Adipocyte (in vitro differentiated cells): ENCODE measurements around the gene TWIST2.

ENCODE experiments used
- DNase-seq: peaks from one replicate; pipeline ENCODE4 v3.0.0-alpha.2; 2015; ENCODE audit warnings: low read depth
- H3K27me3 ChIP-seq: replicated peaks from 2 replicates; pipeline ENCODE4 v1.7.0; 2013; ENCODE audit warnings: mild to moderate bottlenecking, low read length, moderate library complexity; ENCODE audit not compliant: control insufficient read depth, insufficient read depth
- H3K36me3 ChIP-seq: 2 replicates; pipeline ENCODE4 v1.7.0; 2013; ENCODE audit warnings: low read length, mild to moderate bottlenecking, moderate library complexity; ENCODE audit not compliant: control insufficient read depth, insufficient read depth, severe bottlenecking
- H3K4me1 ChIP-seq: 2 replicates; pipeline ENCODE4 v1.7.0; 2013; ENCODE audit warnings: mild to moderate bottlenecking, low read length, moderate library complexity; ENCODE audit not compliant: control insufficient read depth, insufficient read depth
- H3K4me3 ChIP-seq: 2 replicates; pipeline ENCODE4 v1.7.0; 2013; ENCODE audit warnings: mild to moderate bottlenecking, low read length, moderate library complexity
- H3K9ac ChIP-seq: 2 replicates; pipeline ENCODE4 v1.7.0; 2013; ENCODE audit warnings: mild to moderate bottlenecking, low read length, moderate library complexity
- H3K9me3 ChIP-seq: 2 replicates; pipeline ENCODE4 v1.7.0; 2013; ENCODE audit warnings: mild to moderate bottlenecking, low read length, moderate library complexity; ENCODE audit not compliant: control insufficient read depth

The TWIST2 gene

DNA sequence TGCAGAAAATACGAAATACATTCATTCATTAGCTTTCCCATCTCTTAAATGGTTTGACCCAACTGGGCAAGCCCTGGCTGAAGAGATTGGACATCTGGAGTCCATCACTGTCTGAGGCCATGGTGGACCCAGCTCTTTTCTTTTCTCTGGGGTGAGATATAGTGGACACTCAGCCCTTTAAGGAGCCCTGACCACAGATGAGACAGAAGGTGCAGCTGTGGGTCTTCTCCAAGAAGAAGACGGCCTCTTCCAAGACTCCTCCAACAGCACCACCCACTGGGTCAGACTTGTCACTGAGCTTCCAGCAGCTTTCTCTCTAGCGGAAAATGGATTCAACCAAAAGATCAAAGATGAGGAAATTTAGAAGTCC, 27.2 kb downstream of the TWIST2 start:
- Histone ChIP-seq H3K36me3 (peaks cover 38% of the 10 kb centered on the region), H3K27me3 (no peaks in the 10 kb centered on the region), H3K9ac (peak overlapping the region; percentile 81), H3K9me3 (no peaks in the 10 kb centered on the region), H3K4me3 (peak overlapping the region; percentile 56), H3K4me1 (peaks cover 82% of the 10 kb centered on the region)
- DNase-seq, result no peak

DNA sequence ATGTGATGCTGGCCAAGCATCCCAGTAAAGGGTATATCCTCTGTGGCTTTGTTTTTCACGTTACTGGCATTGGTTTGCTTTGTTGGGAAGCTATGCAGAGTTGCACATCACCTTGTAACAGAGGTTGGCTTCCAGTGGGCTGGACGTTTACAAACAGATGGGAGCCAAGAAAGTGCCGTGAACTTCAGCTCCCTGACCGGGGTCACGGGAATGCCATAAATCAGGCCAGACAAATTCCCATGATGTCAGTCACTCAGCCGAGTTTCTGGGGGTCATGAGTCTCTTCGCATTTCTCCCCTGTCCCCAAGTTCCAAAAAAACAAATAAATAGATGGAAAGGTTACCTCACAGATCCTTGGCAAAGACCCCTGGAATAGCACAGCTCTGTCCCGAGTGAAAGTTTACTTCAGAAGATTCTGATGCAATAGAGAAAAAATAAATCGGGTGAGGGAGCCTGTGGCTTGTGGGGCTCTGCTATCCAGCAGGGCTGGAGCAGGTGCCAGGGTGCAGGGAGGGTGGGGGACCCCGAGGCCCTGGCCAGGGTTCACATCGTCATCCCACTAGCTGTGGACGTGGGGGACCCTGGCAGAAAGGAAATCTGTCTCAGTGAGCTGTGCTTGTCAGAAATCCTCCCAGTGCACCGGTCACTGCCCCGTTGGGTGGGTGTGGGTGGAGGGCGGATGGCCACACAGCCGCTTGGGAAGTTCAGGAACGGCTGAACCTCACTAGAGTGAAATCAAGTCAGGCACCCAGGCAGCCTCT, 27.8 kb downstream of the TWIST2 start:
- H3K9me3 ChIP-seq, result no peaks in the 10 kb centered on the region
- H3K27me3 ChIP-seq, result no peaks in the 10 kb centered on the region
- peak overlapping the region; percentile 81 for H3K9ac ChIP-seq
- H3K4me3 ChIP-seq, result peak overlapping the region; percentile 56
- H3K4me1 ChIP-seq, result peaks cover 82% of the 10 kb centered on the region
- peaks cover 38% of the 10 kb centered on the region for H3K36me3 ChIP-seq
- DNase-seq, result no peak

DNA sequence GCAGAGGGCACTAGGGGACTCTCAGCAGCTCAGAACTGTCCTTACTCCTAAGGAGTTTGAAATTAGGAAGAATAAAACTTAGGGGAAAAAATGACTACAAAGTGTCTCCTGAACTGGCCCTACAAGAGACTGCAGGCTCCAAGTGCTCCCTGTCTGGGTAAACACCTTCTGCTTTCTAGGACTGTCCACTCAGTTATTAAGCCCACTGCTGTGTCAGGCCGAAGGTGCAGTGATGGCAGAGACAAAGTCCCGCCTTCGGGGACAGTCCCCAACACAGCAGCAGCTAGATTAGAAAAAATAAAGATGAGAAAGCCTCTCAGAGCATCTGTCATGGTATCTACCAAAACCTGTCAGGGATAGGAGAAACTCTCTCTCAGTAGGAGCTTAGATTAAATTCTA, 28.3 kb downstream of the TWIST2 start:
- no peaks in the 10 kb centered on the region for H3K27me3 ChIP-seq
- H3K4me1 ChIP-seq, result peaks cover 83% of the 10 kb centered on the region
- peak overlapping the region; percentile 81 for H3K9ac ChIP-seq
- peak overlapping the region; percentile 56 for H3K4me3 ChIP-seq
- H3K9me3 ChIP-seq, result no peaks in the 10 kb centered on the region
- peaks cover 38% of the 10 kb centered on the region for H3K36me3 ChIP-seq
- no peak for DNase-seq

DNA sequence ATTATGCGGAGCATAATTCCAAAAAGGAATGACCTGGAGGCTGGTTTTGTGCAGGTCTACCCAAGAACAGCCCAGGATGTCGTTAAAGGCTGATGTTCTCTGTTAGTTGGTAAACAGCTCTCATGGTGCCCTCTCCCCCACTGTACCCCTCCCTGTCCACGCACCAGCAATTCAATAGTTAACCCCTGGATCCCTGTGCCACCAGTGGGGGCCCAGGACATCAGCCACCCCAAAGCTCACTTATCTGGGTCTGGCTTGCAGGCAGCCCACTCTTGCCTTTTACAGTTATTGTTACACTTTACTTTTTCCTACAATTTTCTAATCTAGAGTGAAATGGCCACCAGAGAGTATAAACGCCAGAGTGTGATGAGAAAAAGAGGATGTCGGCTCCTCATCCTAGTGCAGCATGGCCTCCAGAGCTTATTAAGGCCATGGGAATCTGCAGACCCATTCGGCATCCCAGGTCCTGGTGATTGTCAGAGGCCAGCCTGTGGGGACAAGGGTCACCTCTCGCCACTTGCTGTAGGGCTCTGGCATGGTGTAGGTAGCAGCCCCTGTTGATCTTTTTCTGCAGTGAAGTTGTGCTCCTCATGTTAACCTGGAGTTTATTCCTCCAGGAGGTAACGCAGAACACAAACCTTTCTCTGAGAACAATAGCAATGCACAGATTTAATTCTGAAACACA, 30.3 kb downstream of the TWIST2 start:
- peaks cover 31% of the 10 kb centered on the region for H3K36me3 ChIP-seq
- no peak overlapping the region for H3K4me3 ChIP-seq
- H3K27me3 ChIP-seq, result no peaks in the 10 kb centered on the region
- H3K9me3 ChIP-seq, result no peaks in the 10 kb centered on the region
- DNase-seq, result no peak
- no peak overlapping the region for H3K9ac ChIP-seq
- H3K4me1 ChIP-seq, result peaks cover 85% of the 10 kb centered on the region

DNA sequence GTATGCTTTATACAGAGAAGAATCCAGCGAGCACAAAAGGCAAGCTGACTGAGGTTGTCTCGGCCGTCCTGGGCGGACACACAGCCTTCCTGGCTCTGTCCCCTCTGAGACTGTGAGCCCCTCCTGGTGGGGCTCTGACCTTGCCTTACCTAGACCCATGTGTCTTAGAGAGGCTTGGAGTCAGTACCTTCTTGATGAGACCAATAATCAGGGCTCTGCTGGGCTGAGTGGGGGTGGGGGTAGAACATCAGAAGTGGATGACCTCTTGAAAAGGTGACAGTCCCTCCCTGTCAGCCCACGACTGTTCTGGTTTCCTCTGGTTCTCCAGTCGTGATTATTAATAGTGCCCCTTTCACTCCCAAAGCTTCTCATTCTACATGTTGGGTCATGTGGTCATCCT, 31.2 kb downstream of the TWIST2 start:
- H3K9ac ChIP-seq, result peak overlapping the region; percentile 7
- no peak for DNase-seq
- H3K27me3 ChIP-seq, result no peaks in the 10 kb centered on the region
- peaks cover 22% of the 10 kb centered on the region for H3K36me3 ChIP-seq
- peaks cover 85% of the 10 kb centered on the region for H3K4me1 ChIP-seq
- no peaks in the 10 kb centered on the region for H3K9me3 ChIP-seq
- H3K4me3 ChIP-seq, result no peak overlapping the region

DNA sequence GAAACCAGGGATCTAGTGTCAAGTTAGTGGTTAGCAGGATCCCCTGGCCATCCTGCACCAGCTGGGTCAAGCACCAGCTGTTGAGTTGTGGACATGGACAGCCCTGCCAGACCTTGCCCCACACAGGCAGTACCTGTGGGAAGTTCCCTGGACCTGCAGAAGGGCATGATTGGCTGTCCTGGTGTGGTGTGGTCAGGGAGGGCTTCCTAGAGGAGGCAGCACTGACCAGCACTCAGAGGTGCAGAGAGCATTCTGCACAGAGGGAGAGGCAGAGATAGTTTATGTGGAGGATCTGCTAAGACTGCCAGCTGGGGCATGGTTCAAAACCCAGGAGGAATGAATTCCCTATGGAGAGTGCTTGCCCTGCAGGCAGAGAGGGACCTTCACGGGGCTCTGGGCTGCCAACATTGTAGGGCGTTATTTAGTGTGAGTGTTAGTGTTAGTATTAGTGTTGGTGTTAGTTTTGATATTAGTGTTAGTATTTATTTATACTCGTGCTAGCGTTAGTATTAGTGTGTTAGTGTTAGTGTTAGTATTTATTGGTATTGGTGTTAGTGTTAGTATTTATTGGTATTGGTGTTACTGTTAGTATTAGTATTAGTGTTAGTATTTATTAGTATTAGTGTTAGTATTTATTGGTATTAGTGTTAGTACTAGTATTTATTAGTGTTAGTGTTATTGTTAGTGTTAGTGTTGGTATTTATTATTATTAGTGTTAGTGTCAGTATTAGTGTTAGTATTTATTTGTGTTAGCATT, 31.9 kb downstream of the TWIST2 start:
- peaks cover 85% of the 10 kb centered on the region for H3K4me1 ChIP-seq
- H3K36me3 ChIP-seq, result peaks cover 14% of the 10 kb centered on the region
- H3K27me3 ChIP-seq, result no peaks in the 10 kb centered on the region
- H3K4me3 ChIP-seq, result no peak overlapping the region
- no peak for DNase-seq
- no peak overlapping the region for H3K9ac ChIP-seq
- H3K9me3 ChIP-seq, result no peaks in the 10 kb centered on the region

DNA sequence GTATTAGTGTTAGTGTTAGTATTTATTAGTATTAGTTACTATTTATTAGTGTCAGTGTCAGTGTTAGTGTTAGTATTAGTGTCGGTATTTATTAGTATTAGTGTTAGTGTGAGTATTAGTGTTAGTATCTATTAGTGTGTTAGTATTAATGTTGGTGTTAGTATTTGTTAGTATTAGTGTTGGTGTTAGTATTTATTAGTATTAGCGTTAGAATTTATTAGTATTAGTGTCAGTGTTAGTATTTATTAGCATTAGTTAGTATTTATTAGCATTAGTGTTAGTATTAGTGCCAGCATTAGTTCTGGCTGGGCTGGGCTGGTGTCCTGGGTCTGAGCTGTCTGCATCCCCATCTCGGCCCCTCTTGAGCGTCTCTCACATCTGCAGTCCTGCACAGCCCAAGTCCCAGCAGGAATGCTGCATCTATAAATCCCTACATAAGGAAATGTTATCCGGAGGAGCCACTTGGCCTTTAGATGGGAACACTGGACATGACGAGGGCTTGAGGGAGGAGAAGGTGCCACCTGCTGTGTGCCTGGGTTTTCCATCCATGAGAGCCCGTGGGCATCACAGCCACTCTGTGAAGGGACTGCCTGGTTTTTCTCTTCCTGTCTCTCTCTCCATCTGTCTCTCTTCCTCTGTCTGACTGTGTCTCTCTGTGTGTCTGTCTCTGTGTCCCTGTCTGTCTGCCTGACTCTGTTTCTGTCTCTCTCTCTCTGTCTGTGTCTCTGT, 33.6 kb downstream of the TWIST2 start:
- Histone ChIP-seq H3K4me3 (peak overlapping the region; percentile 58), H3K36me3 (peaks cover 18% of the 10 kb centered on the region), H3K9ac (peak overlapping the region; percentile 77), H3K4me1 (peaks cover 85% of the 10 kb centered on the region), H3K27me3 (no peaks in the 10 kb centered on the region), H3K9me3 (no peaks in the 10 kb centered on the region)
- no peak for DNase-seq

DNA sequence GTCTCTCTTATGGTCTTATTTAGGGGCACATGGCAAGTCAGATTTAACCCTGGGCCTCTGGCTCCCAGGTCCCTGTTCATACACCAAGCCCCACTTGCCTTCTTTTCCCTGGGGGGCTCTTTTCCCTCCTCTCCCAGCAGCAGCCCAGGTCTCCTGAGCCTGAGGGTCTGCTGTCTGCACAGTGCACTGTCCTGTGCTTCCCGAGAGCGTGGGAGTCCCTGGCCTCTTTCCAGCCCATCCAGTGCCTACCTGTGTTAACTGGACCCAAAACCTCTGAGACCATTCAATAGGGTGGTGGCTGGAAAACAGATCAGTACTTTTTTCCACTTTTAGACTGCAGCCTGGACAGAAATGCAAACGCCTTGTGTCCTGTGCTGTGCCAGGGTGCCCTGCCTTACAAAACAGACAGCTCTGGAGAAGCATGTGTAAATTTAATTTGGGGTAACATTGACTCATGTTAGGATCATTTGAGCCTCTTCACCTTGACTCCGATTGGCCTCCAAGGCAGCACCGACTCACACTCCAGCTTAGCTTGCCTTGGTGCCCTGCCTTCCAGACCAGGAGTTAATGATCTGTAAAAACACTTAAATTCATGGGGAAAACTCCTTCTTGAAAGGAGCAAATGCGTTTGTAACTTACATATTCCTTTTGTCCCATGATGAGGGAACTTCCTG, 34.3 kb downstream of the TWIST2 start:
- H3K36me3 ChIP-seq, result peaks cover 25% of the 10 kb centered on the region
- H3K9ac ChIP-seq, result peak overlapping the region; percentile 77
- no peaks in the 10 kb centered on the region for H3K27me3 ChIP-seq
- peaks cover 85% of the 10 kb centered on the region for H3K4me1 ChIP-seq
- no peaks in the 10 kb centered on the region for H3K9me3 ChIP-seq
- DNase-seq, result no peak
- H3K4me3 ChIP-seq, result peak overlapping the region; percentile 58

DNA sequence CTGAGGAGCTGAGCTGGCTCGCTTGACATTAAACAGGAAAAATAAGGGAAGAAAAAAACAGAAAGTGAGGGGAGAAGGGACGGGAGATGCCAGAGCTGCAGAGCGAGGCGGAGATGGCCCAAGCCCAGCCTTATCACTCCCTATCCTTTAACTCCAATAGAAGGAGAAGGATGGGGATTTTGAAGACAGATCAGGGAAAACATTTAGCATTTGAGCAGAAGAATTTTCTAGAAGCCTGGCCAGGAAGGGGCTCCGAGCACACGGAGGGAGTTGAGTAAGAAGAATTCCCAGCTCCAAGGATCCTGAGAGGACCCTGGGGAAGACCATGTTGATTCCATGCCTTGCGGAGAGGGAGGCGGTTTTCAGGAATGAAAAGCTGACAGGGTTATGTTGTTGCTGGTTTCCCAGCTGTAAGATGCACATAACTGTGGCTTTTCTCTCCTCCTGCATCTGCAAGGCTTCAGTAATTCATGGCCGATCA, 35.6 kb downstream of the TWIST2 start:
- no peaks in the 10 kb centered on the region for H3K9me3 ChIP-seq
- peak overlapping the region; percentile 77 for H3K9ac ChIP-seq
- peaks cover 30% of the 10 kb centered on the region for H3K36me3 ChIP-seq
- peaks cover 75% of the 10 kb centered on the region for H3K4me1 ChIP-seq
- H3K4me3 ChIP-seq, result peak overlapping the region; percentile 58
- H3K27me3 ChIP-seq, result no peaks in the 10 kb centered on the region
- DNase-seq, result no peak

DNA sequence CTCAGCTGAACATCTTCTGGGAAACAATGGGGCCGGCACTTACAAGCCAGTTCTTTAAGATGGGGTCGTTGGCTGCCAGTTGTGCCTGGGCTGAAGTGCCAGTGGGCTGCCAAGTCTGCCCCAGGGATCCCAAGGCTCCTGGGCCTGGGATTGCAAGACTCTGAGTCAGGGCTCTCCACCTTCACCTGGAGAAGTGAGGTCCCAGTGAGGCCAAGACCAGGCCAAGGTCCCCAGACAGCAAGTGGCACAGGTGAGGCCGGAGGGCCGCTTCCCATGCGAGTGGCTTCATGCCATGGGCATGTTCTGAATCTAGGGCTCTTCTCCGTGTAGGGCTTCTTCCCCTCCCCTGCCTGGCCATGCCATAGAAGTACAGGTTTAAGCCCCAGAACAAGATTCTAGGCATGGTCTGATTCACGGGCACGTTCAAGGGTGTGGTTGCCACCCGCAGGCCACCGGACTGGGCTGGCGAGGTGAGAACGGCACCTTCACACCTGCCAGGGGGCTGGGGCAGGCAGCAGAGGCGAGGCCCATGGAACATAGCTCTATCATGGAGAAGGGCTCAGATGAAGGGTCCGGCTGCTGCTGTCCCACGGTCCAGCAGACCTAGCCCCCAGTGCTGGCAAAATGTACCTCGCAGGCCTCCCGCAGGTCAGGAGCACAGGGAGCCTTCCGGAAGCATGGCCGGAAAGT, 36.4 kb downstream of the TWIST2 start:
- peak overlapping the region; percentile 77 for H3K9ac ChIP-seq
- peaks cover 67% of the 10 kb centered on the region for H3K4me1 ChIP-seq
- no peak overlapping the region for H3K4me3 ChIP-seq
- no peaks in the 10 kb centered on the region for H3K9me3 ChIP-seq
- no peak for DNase-seq
- H3K36me3 ChIP-seq, result peaks cover 32% of the 10 kb centered on the region
- H3K27me3 ChIP-seq, result no peaks in the 10 kb centered on the region
